Stimulated activated CD8-positive, alpha-beta memory T cell treated with anti-CD3 and anti-CD28 coated beads, Interleukin-15, amount 100 ng/mL, for 1 hour (primary cell): Measurements from ENCODE around the gene KLHL17.

Experiments
- DNase-seq: peaks from one replicate; pipeline ENCODE4 v3.0.0-alpha.2; 2020; ENCODE audit warnings: low read depth

The KLHL17 gene

DNA sequence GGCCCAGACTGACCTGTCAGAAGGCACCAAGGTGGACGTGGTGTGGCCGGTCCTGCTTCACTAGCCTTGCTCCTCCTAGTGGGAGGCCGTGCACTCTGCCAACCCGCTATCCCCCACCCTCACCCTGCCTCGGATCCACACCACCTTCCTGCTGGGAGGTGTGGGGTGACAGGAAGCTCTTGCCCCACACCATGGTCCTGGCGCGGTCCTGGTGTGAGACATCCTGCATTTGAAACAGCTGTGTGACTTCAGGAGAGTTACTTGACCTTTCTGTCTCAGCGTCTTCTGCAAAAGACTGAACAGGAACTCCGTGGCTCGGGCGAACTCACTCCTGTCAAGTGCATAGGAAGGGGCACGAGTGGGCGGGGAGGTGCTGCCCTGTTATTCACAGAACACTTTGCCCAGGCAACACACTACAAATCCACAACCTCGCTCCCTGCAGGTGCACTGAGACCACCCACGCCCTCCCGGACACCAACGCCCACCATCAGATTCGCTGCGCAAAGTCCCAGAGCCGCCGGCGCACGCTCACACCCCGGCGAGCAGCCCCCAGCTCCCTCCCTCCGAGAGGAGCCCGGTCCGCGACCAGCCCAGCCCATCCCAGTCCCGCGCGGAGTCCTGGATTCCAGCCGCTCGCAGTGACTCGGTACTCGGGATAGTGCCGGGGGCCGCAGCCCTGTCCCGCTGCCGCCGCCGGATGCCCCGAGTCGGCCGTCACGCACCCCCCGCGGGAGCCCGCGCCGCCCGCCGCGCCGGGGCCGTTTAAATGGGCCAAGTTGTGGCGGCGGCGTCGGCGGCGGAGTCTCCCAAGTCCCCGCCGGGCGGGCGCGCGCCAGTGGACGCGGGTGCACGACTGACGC is 37.0 kb upstream of the KLHL17 start, which contains the start of gene SAMD11:
Gene SAMD11, plus strand, starts transcription at position 793 of the 860 bp plus-strand sequence. CDS start 509 bp downstream, outside the sequence.
- DNase-seq, result peak; percentile 18

DNA sequence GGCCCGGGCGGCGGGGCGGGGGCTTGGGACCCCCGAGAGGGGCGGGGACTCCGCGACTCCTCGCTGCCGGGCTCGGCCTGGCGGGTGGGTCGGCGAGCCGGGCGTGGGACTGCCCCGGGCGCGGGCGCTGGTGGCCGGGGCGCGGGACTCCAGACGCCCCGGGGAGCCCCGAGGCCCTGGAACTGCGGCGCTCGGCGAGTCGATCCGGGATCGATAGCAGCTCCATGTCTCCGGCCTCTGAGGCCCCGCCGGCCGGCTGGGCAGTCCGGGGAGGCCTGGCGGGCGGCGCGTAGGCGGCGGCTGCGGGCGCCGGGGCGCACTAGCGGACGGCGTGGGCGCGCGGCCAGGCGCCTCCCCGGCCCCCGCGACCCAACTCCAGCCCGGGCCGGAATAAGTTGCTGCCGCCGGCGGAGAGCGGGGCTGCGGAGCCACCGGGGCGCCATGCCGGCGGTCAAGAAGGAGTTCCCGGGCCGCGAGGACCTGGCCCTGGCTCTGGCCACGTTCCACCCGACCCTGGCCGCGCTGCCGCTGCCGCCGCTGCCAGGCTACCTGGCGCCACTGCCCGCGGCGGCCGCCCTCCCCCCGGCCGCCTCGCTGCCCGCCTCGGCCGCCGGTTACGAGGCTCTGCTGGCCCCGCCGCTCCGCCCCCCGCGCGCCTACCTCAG is 36.3 kb upstream of the KLHL17 start:
- DNase-seq, result no peak

DNA sequence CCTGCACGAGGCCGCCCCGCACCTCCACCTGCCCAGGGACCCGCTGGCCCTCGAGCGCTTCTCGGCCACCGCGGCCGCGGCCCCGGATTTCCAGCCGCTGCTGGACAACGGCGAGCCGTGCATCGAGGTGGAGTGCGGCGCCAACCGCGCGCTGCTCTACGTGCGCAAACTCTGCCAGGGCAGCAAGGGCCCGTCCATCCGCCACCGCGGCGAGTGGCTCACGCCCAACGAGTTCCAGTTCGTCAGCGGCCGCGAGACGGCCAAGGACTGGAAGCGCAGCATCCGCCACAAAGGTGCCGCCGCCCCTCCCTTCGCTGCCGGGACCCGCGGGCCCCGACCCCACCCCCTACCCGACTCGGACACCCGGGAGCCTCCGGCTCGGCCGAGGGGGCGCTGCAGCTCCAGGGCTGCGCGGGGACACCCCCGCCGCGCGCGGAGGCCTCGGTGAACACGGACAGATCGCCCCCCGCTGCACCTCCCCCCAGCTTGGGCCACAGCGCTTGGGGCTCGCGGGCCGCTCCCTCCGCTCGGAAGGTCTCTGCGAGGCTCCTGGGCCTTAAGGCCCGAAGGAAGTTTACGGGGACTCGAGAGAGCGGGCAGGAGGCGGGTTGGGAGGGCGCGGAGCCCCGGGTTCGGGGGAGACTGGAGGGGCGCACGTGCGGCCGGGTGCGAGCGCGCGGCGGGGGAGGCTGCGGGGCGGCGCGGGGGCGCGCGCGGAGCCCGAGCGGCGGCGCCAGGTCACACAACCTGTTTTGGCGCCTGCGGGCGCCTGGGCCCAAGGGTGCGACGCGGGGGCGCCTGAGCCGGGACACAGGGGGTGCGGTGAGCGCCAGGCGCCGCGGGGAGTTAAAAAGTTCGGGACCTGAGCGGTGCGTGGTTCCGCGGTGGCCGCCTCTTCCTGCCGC is 35.5 kb upstream of the KLHL17 start:
- no peak for DNase-seq

DNA sequence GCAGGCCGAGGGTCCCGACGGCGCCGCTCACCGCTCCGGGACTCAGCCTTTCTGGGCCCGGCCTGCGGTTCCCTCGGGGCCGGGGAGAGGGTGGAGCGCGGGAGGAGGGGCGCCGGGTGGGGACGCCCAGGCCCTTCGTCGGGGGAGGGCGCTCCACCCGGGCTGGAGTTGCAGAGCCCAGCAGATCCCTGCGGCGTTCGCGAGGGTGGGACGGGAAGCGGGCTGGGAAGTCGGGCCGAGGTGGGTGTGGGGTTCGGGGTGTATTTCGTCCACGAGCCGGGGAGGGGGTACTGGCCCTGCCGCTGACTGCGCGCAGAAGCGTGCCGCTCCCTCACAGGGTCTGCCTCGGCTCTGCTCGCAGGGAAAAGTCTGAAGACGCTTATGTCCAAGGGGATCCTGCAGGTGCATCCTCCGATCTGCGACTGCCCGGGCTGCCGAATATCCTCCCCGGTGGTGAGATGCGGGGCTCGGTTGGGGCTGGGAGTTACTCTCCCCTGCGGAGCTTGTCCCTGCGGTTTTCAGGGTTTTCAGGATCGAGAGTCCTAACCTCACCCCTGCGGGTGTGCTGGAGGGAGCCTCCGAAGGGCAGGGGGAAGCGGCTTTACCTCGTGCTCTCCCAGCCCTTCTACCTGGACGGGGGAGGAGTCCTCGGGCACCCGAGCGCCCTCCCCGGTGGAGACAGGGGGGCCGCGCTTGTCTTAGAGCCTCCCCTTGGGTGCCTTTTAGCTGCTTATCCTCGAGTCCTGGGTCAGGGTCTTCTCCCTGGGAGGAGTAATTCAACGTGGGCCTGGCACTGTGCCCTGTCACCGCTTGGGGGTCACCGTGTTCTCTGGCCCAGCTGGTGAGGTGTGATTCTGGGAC is 34.6 kb upstream of the KLHL17 start:
- DNase-seq, result no peak

DNA sequence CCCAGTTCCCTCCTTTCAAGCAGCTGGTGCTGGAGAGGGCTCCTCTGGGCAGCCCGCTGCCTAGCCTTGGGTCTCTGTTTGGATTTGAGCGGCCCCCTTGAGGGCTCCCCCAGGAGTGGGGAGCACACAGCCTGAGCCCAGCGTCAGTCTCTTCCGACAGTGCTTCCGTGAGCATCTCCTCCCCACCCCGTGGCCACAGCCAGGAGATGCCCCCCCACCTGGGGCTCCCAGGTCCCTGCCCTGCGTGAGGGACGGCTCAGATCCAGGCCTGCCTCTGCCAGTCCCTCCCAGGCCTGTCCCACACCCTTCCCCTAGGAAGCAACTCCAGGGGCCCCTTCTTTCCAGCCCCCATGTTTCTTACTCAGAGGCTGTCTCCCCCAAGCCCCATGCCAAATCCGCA is 33.1 kb upstream of the KLHL17 start:
- no peak for DNase-seq

DNA sequence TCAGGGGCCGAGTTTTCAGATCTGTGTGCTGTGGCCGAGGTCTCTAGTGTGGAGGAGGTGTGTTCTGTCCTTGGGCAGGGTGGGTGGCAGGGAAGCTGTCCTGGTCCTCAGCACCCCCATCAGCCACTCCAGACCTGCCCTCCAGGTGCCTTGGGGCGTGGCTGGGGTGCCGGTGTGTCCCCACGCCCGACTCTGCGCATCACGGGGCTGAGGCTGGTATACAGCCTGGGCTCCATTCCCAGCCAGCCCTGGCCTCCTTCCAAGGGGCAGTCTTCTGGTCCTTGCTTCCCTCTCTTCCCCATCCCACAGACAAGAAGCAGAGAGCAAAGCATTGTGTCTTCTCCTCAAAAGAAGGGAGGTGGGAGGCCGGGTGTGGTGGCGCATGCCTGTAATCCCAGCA is 32.6 kb upstream of the KLHL17 start:
- no peak for DNase-seq

DNA sequence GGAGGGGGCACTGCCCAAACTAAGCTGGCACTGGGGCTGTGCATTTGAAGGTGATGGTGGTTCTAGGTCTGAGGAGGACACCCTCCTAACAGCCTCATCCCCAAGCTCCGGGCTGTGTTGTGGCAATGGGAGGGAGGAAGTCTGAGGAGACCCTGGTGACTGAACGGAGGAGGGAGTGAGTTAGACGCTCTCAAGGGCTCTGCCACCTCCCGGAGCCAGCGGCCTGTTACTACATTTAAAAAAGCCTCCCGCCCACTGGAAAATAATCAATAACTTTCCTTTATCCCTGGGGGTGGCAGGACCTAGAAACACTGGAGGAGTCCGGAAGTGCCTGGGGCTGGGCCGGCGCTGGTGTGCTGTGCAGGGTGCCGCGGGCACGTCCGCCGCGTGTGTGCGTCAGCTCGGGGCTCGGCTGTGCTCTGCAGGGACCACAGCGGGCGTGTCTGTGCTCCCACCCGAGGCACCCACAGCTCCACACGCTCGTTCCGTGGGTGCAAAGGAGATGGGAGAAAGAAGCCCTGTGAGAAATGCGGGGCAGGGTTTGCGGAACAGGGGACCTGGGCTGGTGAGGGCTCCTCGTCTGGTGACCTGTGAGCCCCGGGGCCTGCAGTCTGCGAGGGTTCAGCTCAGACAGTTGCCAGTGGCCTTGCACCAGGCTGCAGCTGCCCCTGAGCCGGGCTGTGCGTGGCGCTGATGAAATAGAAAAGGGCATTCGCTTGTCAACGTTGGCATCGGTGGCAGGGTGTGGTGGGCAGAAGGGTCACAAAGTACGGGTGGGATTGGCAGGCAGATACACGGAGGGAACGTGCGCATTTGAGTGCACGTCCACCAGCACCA is 31.3 kb upstream of the KLHL17 start:
- DNase-seq, result no peak

DNA sequence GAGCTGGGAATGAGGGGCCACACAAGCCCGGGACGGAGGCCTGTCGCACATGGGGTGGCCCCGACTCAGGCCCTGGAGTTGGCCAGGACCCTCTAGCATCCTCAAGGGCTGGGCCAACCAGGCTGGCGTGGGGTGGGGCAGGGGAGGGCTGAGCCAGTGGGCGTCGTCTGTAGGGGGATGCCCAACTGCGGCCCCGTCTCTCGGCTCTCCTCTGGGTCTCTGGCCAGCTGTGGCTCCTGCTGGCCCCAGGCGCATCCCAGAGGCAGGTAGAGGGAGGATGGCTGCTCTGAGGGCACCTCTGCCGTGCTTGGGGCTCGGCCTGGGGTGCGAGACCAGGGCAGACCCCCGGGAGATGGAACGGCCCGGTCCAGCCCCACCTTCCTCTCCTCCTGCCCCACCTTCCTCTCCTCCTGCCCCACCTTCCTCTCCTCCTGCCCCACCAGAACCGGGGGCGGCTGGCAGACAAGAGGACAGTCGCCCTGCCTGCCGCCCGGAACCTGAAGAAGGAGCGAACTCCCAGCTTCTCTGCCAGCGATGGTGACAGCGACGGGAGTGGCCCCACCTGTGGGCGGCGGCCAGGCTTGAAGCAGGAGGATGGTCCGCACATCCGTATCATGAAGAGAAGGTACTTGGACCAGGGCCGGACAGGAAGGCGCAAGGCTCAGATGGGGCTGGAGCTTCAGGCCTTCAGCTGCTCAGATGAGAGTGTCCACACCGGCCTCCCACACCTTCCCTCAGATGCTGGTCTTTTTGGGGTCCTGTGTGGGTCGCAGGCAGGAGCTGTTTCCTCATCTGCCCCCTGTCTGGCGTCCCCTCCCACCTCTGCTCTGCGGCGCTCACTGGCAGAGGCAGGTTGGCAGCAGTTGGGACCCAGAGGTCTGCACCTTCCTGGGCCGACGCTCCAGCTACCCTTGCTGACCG is 30.4 kb upstream of the KLHL17 start:
- no peak for DNase-seq

DNA sequence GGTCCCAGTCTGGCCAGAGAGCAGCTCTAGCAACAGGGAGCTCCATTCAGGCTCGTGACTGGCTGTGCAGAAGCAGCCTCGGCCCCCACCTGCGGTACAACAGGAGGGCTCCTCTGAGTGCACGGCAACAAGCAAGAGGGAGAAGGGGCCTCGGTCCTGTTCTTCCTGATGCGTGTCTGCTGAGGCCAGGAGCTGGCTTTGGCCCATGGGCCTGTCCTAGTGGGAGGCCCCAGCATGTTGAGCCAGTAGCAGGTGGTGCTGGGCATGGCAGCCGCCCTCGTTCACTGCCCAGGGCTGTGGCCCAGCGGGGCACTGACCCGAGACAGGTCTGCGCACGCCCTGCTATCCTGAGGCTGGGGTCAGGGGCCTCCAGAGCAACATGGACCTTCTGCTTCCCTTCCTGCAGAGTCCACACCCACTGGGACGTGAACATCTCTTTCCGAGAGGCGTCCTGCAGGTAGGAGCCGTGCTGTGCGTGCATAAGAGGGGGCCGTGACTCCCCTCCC is 29.7 kb upstream of the KLHL17 start:
- no peak for DNase-seq

DNA sequence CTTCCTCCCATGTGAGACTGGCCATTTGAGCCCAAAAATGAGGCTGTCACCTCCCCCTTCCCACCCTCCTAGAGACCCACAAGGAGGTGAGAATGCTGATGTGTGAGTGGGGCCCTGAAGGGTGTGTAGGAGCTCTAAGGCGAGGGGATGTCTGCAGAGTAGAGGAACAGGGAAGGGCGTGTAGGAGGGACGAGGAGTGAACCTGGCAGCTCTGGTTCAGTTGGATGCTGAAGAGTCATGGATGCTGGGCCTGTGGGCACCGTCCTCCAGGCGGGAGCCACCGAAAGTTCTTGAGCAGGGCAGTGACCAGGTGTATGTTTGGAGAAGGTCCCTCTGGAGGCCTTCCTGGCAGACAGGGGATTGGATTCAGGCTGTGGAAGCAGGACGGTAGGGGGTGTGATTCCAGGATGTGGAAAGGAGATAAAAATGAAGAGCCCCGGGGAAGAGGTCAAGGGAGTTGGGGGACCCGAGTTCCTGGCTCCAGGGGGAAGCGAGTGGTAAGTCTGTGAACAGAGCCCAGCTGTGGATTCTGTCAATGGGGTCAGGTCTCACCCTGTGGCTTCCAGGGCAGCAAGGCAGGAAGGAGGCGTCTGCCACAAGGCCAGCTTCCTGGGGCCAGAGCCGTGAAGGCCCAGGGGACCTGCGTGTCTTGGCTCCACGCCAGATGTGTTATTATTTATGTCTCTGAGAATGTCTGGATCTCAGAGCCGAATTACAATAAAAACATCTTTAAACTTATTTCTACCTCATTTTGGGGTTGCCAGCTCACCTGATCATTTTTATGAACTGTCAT is 28.8 kb upstream of the KLHL17 start:
- DNase-seq, result no peak

DNA sequence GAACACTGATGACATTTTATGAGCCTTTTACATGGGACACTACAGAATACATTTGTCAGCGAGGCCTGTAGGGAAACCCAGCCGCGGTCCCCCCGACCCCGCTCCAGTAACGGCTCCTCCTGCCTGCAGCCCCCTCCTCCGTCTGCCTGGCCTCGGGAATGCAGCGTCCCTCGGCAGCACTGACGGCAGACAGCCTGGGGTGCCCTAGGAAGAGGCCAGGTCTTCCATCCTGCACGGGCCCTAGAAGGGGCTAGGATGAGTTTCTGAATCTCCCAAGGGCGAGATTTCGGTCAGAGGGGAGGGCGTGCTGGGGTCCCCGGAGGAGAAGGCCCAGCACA is 28.2 kb upstream of the KLHL17 start:
- no peak for DNase-seq

DNA sequence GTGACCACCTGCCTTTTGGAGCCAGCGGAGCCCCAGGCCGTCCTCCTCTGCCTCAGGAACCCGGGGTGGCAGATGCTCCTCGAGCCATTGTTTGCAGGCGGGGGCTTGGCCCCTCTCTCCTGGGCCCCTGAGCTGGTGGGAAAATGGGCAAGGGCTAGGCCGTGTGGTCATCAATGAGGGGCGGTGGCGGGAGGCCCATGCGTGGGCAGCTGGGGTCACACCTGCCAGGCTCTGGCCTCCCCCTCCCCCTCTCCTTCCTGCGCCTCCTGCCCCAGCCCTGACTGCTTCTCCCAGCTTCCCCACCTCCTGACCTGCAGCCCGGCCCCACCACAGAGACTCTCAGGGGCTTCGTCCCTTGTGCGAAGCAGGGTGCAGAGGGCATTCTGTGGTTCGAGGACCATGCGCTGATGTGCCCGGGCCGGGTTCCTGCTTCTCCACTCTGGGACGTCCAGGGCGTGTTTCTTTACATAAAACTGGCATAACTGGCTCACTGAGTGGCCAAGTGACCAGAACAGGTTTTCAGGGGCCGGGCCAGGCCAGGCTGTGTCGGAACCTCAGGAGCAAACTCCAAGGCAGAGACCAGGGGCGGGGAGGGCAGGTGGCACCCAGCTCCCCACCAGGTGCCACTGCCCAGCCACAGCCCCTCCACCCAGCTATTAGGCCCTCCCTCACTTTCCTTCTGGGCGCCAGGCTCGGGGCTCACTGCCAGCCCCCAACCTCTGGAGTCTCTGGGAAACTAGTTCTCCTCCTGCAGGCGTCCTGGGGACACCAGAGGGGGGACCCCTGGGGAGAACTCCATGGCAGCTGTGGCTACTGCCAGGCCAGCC is 27.4 kb upstream of the KLHL17 start:
- no peak for DNase-seq

DNA sequence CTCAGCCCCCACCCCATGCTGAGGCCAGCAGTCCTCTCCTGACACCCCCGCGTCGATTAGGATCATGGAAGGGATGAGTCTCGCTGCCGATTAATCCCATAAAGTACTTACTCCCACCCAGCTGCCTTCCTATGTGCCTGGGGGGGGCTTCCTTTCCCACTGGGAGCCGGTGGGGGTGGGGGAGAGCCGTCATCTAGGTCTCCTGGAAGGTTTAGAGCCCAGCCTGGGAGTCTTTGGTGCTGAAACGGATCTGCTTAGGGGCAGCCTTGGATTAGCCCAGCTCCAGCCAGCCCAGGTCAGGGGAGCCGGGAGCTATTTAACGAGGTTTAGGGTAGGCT is 26.8 kb upstream of the KLHL17 start:
- no peak for DNase-seq

DNA sequence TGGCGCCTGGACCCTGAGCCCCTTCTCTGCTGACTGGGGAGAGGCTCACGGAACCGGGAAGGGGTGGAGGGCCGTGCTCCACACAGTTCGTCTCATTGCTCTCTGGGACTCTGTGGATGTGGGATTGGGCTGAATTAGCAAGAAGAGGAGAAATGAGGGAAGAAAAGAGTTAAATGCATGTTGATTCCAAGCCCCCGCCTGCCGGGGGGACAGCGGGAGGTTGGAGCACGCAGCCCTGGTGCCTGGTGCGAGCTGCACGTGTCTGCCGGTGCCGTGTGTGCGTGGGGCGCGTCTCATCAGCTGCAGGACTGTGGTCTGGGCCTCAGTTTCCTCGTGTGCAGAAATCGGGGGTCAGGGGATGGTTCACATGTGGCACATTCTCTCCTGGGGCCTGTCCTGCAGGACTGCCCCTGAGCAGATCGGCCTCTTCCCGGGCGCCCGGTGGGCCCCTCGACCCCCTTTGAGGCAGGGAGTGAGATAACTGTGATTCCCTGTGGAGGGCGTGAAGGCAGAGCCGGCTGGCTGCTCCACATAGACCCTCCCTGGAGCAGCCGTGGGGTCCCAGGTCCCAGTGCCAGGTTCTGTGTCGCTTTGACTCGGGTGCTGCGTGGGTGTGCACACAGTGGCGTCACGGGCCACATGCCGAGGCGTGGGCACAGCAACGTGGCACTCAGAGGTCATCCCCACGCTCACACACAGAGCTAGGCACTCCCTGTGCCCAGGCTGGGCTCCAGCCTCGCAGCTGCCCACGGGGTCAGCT is 25.2 kb upstream of the KLHL17 start:
- DNase-seq, result no peak

DNA sequence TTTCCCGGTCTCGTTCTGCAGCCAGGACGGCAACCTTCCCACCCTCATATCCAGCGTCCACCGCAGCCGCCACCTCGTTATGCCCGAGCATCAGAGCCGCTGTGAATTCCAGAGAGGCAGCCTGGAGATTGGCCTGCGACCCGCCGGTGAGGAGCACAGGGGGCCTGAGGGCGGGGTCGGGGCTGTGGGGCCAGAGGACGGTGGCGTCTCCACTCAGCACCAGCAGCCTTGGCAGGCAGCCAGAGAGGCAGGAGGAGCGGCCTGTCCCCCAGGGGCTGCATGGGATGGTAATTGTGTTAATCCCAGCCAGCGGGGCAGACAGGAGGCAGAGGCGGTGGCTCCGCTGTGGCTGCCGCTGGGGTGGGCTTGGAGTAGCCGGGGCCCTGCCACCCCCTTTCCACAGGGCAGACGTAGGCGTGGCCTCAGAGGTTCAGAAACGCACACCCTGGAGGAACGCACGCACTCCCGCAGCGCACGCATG is 24.6 kb upstream of the KLHL17 start:
- no peak for DNase-seq

DNA sequence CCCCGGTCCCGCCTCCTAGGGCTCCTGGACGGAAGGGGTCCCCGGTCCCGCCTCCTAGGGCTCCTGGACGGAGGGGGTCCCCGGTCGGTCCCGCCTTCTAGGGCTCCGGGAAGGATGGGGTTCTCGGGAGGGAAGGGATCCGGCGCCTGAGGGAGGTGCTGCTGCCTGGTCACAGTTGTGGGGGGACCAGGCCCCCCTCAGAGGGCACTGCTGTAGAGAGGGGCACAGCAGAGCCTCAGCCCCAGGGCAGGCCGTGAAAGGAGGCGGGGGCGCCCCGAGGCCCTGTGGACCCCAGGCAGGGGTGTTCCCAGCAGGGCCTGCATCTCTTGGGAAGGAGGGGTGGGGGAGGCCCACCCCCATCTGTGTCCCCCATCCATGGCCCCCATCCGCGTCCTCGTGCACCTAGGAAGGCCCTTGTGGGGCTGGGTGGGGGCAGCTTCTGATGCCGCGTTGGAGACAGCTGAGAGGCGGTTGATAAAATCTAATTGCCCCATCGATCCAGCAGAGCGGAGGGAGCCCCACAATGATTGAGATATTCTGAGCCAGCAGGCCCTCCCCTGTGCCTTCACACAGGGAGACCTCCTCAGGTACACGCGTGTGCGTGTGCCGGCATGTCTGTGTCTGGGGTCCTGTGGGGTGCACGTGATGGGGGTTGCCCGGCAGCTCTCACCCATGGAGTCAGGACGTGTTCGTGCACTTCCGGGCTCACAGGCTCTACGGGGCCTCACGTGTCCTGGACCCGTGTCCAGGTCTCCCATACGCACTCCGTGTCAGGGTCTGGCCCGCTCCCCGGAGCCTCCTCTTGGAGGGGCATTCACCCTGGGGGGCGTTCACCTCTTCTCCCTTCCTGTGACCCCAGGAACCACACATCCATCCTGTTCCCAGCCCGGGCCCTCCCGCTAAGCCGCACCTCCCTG is 23.8 kb upstream of the KLHL17 start:
- DNase-seq, result no peak
